Dendritic cell treated with granulocyte-macrophage colony-stimulating factor and Interleukin-4, amounts not matched to agents 40 ng/mL and 50 ng/mL, for 4 days (primary cell): ENCODE results near the gene NEURL3.
A peak's percentile ranks its signal among the peaks of the same experiment; 100 is the strongest.
"Not testable (repeated sequence)": the region's sequence is repeated elsewhere in the genome, so short reads cannot be mapped to it uniquely, and the experiment has no call there.

Experiments used
- H3K27ac Mint-ChIP-seq: one replicate; pipeline ENCODE4 v1.8.0; 2022; ENCODE audit warnings: mild to moderate bottlenecking, mixed read lengths
- H3K27me3 Mint-ChIP-seq: one replicate; pipeline ENCODE4 v1.8.0; 2022; ENCODE audit warnings: mild to moderate bottlenecking, mixed read lengths
- H3K36me3 Mint-ChIP-seq: one replicate; pipeline ENCODE4 v1.8.0; 2022; ENCODE audit warnings: low read depth, mixed read lengths
- H3K4me1 Mint-ChIP-seq: one replicate; pipeline ENCODE4 v1.8.0; 2022; ENCODE audit warnings: low read depth, mixed read lengths
- H3K4me3 Mint-ChIP-seq: one replicate; pipeline ENCODE4 v1.8.0; 2022; ENCODE audit warnings: mild to moderate bottlenecking, moderate library complexity, mixed read lengths
- H3K9me3 Mint-ChIP-seq: one replicate; pipeline ENCODE4 v1.8.0; 2022; ENCODE audit warnings: mixed read lengths
- intact Hi-C: fragments of 100-400 bp; cut with micrococcal nuclease; formaldehyde crosslinking; loops from one replicate; pipeline ENCODE4 v1.15.0; 2022

The NEURL3 gene

DNA sequence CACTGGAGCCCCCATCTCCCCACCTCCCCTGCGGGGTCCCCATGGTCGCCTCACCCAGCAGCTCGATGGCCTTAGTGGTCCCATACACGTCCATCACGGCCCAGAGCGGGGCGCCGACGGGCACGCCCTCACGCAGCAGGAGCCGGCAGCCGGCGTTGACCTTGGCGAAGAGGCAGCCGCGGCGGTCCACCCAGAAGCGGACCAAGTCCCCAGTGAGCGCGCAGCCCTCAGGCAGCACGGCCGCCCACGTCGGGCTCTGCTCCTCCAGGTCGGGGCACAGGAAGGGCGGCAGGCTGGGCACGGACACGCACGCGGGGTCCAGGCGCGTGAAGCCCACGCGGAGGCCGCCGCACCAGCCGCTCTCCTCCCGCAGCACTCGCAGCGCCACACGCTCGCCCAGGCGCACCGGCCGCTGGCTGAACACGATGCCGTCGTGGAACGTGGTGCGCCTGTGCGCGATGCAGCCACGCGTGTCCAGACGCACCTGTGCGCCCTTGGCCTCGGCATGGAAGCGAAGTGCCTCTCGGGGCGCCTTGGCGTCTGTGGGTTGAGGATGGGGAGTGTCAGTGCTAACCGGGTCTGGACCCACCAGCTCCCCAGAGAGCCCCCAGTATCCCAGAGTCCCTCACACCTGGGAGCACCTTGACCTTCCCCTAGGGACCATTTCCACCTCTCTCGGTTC, 4.6 kb downstream of the NEURL3 start:
- Mint-ChIP-seq H3K36me3 (no peaks in the 10 kb centered on the region), H3K4me1 (peaks cover 41% of the 10 kb centered on the region), H3K4me3 (no peak overlapping the region), H3K27me3 (peaks cover 27% of the 10 kb centered on the region), H3K9me3 (peaks cover 4% of the 10 kb centered on the region), H3K27ac (peak overlapping the region; percentile 70)
- intact Hi-C loops = no loop called here

GRCh38 chr2:96499061-96499960, 5.8 kb downstream of the NEURL3 start:
- Mint-ChIP-seq H3K9me3 (peaks cover 16% of the 10 kb centered on the region), H3K27me3 (peaks cover 27% of the 10 kb centered on the region), H3K36me3 (no peaks in the 10 kb centered on the region), H3K27ac (peak overlapping the region; percentile 41), H3K4me3 (no peak overlapping the region), H3K4me1 (peaks cover 33% of the 10 kb centered on the region)
- intact Hi-C loops = no loop called here

DNA sequence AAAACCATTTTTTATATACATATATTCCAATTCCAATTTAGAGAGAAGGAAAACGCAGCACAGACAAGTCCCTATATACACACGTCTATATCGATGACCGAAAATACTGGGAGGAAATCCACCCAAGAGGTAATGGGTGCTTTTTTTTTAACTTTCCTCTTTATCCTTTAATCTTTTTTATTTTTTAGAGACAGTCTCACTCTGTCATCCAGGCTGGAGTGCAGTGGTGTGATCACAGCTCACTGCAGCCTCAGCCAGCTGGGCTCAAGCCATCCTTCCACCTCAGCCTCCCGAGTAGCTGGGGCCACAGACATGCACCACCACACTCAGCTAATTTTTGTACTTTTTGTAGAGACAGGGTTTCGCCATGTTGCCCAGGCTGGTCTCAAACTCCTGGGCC, 6.5 kb downstream of the NEURL3 start:
- peaks cover 33% of the 10 kb centered on the region for H3K4me1 Mint-ChIP-seq
- intact Hi-C loops, H3K36me3 Mint-ChIP-seq, H3K4me3 Mint-ChIP-seq: not testable (repeated sequence)
- H3K9me3 Mint-ChIP-seq = peaks cover 20% of the 10 kb centered on the region
- peak overlapping the region; percentile 14 for H3K27ac Mint-ChIP-seq
- peaks cover 27% of the 10 kb centered on the region for H3K27me3 Mint-ChIP-seq

DNA sequence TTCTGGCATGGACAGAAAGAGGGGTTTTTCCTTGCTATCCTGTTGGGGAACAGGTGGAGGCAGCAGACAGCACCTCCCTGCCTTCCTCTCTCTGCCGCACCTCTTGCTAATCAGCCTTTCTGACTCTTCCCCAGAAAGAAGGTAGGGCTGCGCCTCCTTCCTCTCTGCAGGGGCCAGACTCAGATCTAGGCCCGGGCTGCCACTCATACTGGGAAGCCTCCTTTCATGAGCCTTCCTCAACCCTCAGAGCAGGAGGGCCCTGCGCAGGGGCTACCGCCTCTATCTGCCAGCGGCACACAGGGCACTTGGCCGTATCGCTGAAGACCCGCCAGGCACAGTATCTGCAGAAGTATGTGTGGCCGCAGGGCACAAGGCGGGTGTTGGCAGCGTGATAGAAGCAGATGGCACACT, 7.1 kb downstream of the NEURL3 start:
- Mint-ChIP-seq H3K27ac (peak overlapping the region; percentile 14), H3K4me3 (no peak overlapping the region), H3K27me3 (peaks cover 27% of the 10 kb centered on the region), H3K9me3 (peaks cover 20% of the 10 kb centered on the region), H3K36me3 (no peaks in the 10 kb centered on the region), H3K4me1 (peaks cover 27% of the 10 kb centered on the region)
- intact Hi-C loops = no loop called here

DNA sequence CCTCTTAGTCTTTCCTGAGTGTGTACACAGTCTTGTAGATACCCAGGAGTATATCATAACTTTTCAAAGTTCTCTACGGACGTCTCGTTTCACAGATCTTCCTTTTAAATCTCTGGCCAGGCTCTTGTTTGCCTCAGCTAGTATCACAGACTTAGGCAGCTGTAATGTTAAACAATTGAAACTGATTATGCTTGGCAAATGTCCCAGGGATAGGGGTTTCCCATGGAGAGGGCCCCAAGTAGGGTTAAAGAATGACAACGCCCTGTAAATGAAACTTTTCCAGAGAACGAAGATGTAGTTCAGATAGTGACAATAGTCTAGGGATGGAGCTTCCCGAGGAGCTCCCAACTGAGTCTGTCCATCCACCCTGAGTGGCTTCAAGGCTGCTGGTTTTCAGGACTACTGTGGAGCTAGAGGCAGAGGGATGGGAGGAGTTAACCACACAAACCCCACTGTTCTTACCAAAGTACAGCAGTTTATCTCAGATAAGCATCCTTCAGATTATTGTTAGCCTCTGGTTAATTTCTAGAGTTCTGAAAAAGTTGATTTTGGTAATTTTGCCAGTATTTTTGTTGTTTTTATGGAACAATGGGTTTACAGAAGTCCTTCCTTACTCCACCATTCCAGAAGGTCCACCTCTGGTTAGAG, 9.1 kb downstream of the NEURL3 start:
- Mint-ChIP-seq H3K4me3 (no peak overlapping the region), H3K36me3 (no peaks in the 10 kb centered on the region), H3K27ac (no peak overlapping the region), H3K9me3 (peaks cover 20% of the 10 kb centered on the region), H3K4me1 (peaks cover 8% of the 10 kb centered on the region), H3K27me3 (peaks cover 23% of the 10 kb centered on the region)
- intact Hi-C loops = no loop called here

DNA sequence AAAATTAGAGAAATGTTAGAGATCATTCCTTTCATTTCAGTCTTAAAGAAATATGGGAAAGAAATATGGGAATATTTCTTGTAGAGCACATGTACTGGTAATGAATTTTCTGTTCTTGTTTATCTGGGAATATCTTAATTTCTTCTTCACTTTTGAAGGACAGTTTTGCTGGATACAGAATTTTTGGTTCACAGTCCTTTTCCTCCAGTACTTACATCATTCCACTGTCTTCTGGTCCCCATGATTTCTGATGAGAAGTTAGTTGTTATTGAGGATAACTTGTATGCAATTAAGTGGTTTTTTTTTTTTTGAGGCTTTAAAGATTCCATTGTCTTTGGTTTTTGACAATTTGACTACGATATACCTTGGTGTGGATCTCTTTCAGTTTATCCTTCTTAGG, 11.0 kb downstream of the NEURL3 start:
- H3K27me3 Mint-ChIP-seq = peaks cover 8% of the 10 kb centered on the region
- no peak overlapping the region for H3K4me3 Mint-ChIP-seq
- peaks cover 20% of the 10 kb centered on the region for H3K9me3 Mint-ChIP-seq
- intact Hi-C loops = no loop called here
- H3K4me1 Mint-ChIP-seq = peaks cover 18% of the 10 kb centered on the region
- no peak overlapping the region for H3K27ac Mint-ChIP-seq
- no peaks in the 10 kb centered on the region for H3K36me3 Mint-ChIP-seq

GRCh38 chr2:96493072-96493471, 12.1 kb downstream of the NEURL3 start:
- peaks cover 20% of the 10 kb centered on the region for H3K9me3 Mint-ChIP-seq
- H3K27ac Mint-ChIP-seq = no peak overlapping the region
- H3K4me3 Mint-ChIP-seq = no peak overlapping the region
- intact Hi-C loops = no loop called here
- H3K4me1 Mint-ChIP-seq = peaks cover 23% of the 10 kb centered on the region
- no peaks in the 10 kb centered on the region for H3K36me3 Mint-ChIP-seq
- peaks cover 2% of the 10 kb centered on the region for H3K27me3 Mint-ChIP-seq

DNA sequence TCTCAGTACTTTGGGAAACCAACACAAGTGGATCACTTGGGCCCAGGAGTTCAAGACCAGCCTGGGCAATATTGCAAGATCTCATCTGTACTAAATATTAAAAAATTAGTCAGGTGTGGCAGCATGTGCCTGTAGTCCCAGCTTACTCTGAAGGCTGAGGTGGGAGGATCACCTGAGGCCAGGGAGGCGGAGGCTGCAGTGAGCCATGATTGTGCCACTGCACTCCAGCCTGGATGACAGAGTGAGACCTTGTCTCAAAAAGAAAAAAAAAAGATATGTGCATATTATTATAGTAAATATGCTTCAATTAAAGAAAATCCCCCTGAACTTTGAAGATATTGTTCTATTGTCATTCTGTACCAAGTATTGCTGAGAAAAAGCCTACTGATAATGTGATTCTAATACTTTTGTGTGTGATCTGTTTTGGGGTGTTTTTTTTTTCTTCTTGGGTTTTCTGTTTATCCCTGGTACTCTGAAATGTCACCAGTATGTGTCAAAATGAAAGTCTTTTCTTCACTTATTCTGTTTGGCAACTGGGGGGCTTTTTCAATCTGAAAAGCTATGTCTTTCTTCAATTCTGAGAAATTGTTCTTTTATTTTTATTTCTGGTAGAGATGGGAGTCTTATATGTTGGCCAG, 13.2 kb downstream of the NEURL3 start:
- Mint-ChIP-seq H3K27me3 (no peaks in the 10 kb centered on the region), H3K9me3 (peaks cover 20% of the 10 kb centered on the region), H3K4me1 (peaks cover 30% of the 10 kb centered on the region), H3K36me3 (no peaks in the 10 kb centered on the region), H3K4me3 (no peak overlapping the region), H3K27ac (peak overlapping the region; percentile 18)
- intact Hi-C loops = no loop called here

DNA sequence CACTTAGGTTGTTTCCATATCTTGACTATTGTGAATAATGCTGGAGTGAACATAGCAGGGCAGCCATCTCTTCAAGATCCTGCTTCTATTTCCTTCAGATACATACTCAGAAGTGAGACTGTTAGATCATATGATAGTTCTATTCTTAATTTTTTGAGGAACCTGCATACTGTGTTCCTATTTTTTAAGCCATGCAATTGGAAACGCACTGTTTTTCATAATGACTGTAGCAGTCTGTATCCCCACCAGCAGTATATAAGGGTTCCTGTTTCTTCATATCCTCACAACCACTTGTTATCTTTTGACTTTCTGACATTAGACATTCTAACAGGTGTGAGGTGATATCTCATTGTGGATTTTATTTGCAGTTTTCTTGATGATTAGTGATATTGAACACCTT, 15.5 kb downstream of the NEURL3 start:
- Mint-ChIP-seq H3K27ac (peak overlapping the region; percentile 96), H3K9me3 (peaks cover 7% of the 10 kb centered on the region), H3K4me1 (peaks cover 53% of the 10 kb centered on the region), H3K27me3 (no peaks in the 10 kb centered on the region), H3K36me3 (peaks cover 7% of the 10 kb centered on the region), H3K4me3 (no peak overlapping the region)
- intact Hi-C loops = no loop called here

- Mint-ChIP-seq H3K27ac (peak overlapping the region; percentile 96), H3K4me1 (peaks cover 57% of the 10 kb centered on the region), H3K9me3 (peaks cover 3% of the 10 kb centered on the region), H3K4me3 (peak overlapping the region; percentile 26), H3K36me3 (peaks cover 7% of the 10 kb centered on the region), H3K27me3 (no peaks in the 10 kb centered on the region)
- intact Hi-C loops = no loop called here
These were observed 15.9 kb downstream of the NEURL3 start for GRCh38 chr2:96489261-96489660.

- Mint-ChIP-seq H3K36me3 (peaks cover 7% of the 10 kb centered on the region), H3K4me1 (peaks cover 79% of the 10 kb centered on the region), H3K4me3 (peak overlapping the region; percentile 93), H3K27ac (peak overlapping the region; percentile 99), H3K27me3 (no peaks in the 10 kb centered on the region), H3K9me3 (no peaks in the 10 kb centered on the region)
- intact Hi-C loops = loop anchor here (2.0 kb wide), 1 partner anchor 46 kb away; no protein-coding TSS in a partner anchor
These were observed 18.5 kb downstream of the NEURL3 start for GRCh38 chr2:96486696-96487095.

- Mint-ChIP-seq H3K4me3 (peak overlapping the region; percentile 93), H3K27ac (peak overlapping the region; percentile 99), H3K36me3 (peaks cover 7% of the 10 kb centered on the region)
These were observed 19.2 kb downstream of the NEURL3 start for GRCh38 chr2:96485751-96486651.

GRCh38 chr2:96485350-96485749, 19.8 kb downstream of the NEURL3 start:
- no peaks in the 10 kb centered on the region for H3K9me3 Mint-ChIP-seq
- intact Hi-C loops = no loop called here
- H3K27ac Mint-ChIP-seq = peak overlapping the region; percentile 99
- H3K4me1 Mint-ChIP-seq = peaks cover 80% of the 10 kb centered on the region
- peak overlapping the region; percentile 93 for H3K4me3 Mint-ChIP-seq
- H3K36me3 Mint-ChIP-seq = peaks cover 7% of the 10 kb centered on the region
- no peaks in the 10 kb centered on the region for H3K27me3 Mint-ChIP-seq

More at GRCh38 chr2:96485751-96486651, 19.2 kb downstream of the NEURL3 start:
- H3K27me3 Mint-ChIP-seq = no peaks in the 10 kb centered on the region
- peaks cover 81% of the 10 kb centered on the region for H3K4me1 Mint-ChIP-seq
- intact Hi-C loops = loop anchor here (2.0 kb wide), 1 partner anchor 47 kb away; no protein-coding TSS in a partner anchor
- no peaks in the 10 kb centered on the region for H3K9me3 Mint-ChIP-seq
